D721Med (cell line): ENCODE data around the gene ZNF277.
"Not testable (repeated sequence)": the region's sequence is repeated elsewhere in the genome, so short reads cannot be mapped to it uniquely, and the experiment has no call there.

Experiments
- DNase-seq: peaks from one replicate; pipeline ENCODE4 v3.0.0; 2011; ENCODE audit warnings: low spot score; ENCODE audit not compliant: insufficient read length
- FAIRE-seq: peaks from 2 replicates; lab custom pipeline; 2011; peaks lifted over from hg19 to GRCh38; lab: Jason Lieb, UNC
- CTCF ChIP-seq: IDR thresholded peaks from 2 replicates; pipeline ENCODE4 v1.5.1; 2012; ENCODE audit warnings: mild to moderate bottlenecking, control low read depth; ENCODE audit not compliant: insufficient read depth; ENCODE audit errors: missing control alignments

ZNF277 gene

GRCh38 chr7:112383671-112384417 lies 177.3 kb downstream of the ZNF277 start:
- DNase-seq = no peak
- peak; percentile 37 for TF ChIP-seq CTCF
- FAIRE-seq = no peak

- FAIRE-seq (no peak), DNase-seq (no peak)
- TF ChIP-seq CTCF = no peak
These were observed 179.0 kb downstream of the ZNF277 start for GRCh38 chr7:112385516-112385915.

- DNase-seq (no peak), FAIRE-seq (no peak)
- no peak for TF ChIP-seq CTCF
These were observed 180.1 kb downstream of the ZNF277 start for GRCh38 chr7:112386619-112387018.

- DNase-seq (no peak), FAIRE-seq (no peak)
- no peak for TF ChIP-seq CTCF
These were observed 183.7 kb downstream of the ZNF277 start for GRCh38 chr7:112390167-112390566.

GRCh38 chr7:112391079-112391821 lies 184.8 kb downstream of the ZNF277 start:
- FAIRE-seq, DNase-seq: not testable (repeated sequence)

- peak; percentile 26 for DNase-seq
- not testable (repeated sequence) for FAIRE-seq
These were observed 185.4 kb downstream of the ZNF277 start for GRCh38 chr7:112391841-112392286.
